Activated T-helper 1 cell treated with anti-CD3 and anti-CD28 coated beads, Interleukin-2, amount 50 U/mL, for 16 hours (primary cell): ENCODE data around the gene PTPRK.
"Not testable (repeated sequence)": the region's sequence is repeated elsewhere in the genome, so short reads cannot be mapped to it uniquely, and the experiment has no call there.

Experiments
- DNase-seq, 2 donors: peaks; one replicate each; pipeline ENCODE4 v3.0.0-alpha.2; 2020; ENCODE audit warnings: low read depth in 1 of 2, low spot score in 1 of 2

The PTPRK gene

DNA sequence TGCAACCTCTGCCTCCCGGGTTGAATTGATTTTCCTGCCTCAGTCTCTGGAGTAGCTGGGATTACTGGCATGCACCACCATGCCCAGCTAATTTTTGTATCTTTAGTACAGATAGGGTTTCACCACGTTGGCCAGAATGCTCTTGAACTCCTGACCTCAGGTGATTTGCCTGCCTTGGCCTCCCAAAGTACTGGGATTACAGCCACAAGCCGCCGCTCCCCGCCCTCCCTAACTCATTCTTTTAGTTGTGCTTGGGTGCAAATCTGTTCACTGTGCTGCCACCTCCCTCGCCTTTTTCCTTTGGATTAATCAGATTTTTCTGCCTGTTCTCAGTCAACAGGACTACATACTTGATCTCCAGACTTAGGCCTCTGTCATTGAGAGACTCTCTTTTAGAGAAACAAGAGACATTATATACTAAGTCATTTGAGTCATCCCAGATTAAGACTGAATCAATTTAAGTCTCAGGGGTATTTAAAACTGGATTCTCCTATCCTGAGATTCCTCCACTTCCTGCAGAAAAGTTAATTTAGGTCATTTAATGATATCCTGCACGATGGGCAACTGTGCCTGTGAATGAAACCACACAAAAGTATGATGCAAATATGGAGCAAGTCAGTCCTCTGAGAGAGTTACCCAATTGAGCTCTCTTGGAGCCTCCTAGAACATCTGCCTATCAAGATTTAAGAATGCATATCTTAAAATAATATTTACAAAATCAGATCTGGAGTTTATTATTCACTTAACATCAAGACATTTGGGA is 483.4 kb downstream of the PTPRK start:
- DNase-seq: no peak

DNA sequence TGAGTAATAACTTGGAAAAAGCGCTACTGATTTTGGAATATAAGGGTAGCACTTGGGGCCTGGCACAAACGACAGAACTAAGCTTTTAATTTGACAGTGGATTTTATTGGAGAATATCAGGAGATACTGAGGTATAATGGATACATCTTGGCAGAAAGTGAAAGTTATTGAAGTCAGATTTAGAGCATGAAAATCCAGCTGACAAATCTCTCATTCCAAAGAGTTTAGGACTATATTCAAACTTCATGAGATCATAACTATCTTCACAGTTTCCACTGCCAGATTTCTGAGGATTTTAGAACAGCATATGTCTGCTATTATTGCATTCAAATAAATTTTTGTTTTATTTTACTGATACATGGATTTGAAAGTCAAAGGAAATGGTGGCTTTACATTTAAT is 487.2 kb downstream of the PTPRK start:
- no peak for DNase-seq

DNA sequence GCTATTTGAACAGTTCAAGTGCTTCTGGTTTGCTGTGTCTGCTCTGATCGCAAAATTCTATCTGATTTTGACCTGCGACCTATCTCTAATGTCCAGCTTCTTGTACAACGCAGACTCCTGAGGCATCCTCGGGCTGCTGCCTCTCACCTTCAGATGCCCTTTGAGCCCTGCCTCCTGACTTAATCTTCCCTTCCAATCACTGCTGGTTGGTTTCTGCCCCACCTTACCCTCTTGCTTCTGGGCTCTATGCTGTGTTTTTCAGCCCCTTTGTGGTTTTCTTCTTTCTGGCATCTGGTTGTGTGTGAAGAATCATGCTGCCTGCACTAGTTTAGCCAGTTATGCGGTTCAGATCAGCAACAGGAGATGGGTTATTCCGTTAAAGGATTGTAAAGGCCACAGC is 488.4 kb downstream of the PTPRK start:
- DNase-seq: no peak

DNA sequence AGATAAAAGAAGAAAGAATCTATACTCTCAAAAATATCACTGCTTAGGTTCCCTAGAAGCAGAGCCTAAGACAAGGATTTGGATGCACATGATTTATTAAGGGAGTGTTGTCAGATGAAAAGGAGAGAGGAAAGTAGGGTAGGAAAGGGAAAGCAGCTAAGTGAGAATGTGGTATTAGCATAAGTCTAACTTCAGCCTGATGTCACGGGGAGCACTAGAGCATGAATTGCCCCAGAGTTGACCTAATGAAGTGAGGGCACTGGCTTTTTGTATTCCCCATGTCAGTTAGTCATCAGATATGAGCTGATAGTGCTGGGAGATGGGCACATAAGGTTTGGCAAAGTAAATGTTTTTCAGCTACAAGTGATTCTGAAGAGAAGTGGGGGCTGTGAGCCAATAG is 490.6 kb downstream of the PTPRK start:
- no peak for DNase-seq

DNA sequence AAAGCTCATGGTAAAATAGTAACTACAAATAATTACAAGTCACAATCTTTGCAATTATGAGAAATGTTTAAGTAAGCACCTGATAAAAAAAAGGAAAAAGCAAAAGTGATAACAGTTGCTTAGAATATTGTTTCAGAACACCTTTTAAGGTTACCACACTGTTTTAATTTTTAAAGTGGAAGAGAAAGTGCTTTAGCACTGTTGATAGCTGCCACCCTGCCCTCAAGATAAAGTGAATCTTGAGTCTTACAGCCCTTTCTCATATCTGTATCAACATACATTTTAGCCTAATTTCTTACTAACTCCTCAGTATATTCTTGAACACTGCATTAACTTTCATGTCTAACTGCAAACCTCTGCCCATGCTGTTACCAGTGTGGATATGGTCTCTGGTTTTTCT is 492.2 kb downstream of the PTPRK start:
- no peak for DNase-seq

DNA sequence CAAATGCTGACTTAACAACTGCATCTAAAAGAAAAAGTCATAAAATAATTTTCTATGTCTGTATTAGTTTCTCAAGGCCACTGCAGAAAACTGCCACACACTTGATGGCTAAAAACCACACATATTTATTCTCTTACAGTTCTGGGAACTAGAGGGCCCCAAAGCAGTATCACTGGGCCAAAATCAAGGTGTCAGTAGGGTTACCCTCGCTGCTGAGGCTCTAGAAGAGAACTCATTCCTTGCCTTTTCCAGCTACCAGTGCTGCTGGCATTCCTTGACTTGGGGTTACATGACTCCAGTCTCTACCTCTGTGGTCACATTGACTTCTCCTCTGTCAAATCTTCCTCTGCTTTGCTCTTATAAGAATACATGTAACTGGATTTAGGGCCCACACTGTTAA is 494.9 kb downstream of the PTPRK start:
- DNase-seq: no peak

DNA sequence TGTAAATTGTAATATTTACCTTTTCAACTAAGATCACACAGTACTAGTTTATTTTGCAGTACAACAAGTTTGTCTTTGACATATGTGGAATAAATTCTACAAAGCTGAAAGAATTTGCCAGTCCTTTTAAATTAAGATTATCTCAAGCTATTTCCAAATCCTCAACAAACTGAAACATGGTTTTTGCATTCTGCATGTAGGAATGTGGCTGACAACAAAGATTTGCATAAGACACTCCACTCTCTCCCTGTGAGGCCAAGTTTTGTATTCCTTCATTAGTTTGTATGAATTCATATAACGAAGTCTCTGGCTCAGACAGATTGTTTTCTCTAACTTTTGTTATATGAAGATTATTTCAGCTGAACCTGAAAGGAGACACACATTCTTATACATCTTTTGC is 495.4 kb downstream of the PTPRK start:
- no peak for DNase-seq

DNA sequence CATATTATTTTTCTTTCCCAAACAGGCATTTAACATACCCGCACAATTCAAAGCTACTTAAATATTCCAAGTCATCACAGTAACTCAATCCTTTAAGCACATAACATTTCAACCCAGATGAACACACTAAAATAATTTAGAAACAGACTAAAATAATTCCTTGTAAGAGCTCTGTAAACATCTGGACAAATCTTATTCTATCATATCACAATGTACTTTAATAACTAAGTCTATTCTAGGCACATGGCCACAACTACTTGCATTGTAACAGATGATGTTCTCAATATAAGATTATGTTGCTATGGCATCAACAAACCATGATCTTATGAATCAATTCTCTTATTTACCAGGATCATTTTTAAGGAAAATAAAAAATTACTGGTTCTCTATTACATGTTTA is 496.4 kb downstream of the PTPRK start:
- no peak for DNase-seq

DNA sequence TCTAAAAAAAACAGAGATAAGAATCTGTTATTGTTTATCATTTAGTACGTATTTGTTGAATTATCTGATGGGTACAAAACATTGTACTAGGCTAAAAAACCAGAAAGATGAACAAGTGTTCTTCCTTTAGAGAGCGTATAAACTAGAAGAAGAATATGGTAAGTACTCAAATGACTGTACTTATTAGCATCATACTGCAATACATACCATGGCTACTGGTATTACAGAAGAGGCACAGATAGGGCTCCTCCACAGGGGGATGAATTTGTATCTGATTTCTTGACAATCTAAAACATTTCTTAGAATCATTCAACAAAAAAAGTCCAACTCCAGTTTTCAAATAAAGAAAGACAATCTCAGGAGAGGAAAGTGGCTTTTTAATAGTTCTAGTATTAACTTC is 501.6 kb downstream of the PTPRK start:
- DNase-seq: no peak

DNA sequence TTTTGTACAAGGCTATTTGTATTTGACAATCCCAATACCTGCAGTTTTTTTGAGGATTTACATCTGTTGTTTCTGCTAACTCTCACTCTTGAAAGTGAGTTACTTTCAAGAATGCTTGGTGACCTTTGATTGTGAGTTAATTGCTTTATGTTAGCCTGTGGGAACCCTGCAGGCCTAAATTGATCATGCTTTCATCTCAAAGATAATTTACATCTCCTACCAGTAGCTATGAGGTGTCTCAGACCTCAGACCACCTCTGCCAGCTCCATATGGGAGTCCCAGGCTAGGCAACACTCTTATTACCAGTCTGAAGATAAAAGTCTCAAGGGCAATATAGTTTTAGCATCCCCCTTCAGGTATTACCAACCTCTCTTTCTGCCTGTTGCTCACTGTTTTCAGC is 503.1 kb downstream of the PTPRK start:
- DNase-seq: no peak

DNA sequence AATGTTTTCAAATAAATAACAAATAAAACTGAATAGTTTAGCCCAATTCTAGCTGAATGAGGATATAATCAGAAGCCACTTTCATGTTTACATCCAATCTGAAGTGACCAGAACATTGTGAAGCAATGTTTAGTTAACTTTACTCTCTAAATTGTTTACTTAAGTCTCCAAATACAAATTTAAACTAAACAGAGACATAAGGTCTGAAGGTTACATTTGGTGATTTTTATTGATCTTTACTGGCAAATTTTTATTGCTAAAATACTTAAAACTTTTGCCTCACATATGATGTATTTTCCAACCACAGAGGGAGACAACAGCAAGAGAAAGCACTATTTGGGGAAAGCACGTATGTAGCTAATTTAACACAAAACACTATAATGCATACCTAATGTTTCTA is 512.7 kb downstream of the PTPRK start:
- DNase-seq: no peak

DNA sequence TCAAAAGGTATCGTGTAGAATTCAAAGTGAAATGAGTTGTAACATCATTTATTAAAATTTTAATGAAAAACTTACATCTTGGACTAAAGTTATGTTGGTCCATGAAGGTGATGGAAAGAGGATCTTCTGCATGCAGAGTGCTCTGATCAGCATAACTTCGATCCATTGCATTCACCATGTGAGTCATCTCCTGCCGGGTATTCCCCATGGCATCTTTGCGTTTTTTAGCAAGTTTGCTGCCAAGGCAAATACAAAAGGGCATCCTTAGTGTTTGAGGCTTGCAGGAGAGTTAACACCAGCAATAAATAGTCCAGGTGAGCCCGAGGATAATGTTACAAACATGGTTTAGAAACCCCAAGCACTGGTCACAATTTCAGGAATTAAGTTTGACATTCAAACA is 515.4 kb downstream of the PTPRK start:
- DNase-seq: no peak

DNA sequence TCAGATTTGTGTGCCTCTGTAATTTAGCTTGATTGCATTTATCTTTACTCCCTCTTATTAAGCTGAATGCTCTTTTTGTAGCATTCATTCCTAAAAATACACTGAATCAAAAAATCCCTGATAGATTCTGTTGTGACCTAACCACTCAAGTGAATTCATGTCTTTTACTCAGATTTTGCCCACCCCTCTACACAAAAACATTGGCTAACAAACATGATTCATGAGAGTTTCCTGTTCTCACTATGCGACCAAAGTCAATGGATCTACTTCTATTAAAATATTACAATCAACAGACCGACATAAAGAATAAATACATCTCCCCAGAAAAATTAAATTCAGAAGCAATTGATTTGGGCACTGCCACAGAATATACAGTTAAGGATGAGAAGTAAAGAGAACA is 520.0 kb downstream of the PTPRK start:
- DNase-seq: no peak

DNA sequence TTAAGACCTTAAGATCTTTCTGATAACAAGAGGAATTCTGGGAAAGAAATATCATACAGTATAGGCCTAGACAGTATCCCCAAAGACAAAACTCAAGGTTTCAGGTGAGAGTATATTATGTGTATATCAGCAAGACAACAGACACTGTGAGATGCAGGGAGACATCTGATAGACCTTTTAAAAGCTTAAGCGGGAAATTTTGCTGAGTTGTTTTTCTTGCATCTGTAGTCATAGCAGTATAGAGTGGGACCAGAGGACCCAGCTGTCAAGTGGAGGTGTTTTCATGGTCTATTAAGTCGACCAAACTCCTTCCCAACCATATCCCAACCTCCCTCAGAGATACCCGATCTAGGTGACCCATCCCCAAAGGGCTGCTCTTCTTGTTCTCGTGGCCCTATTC is 521.4 kb downstream of the PTPRK start:
- no peak for DNase-seq

DNA sequence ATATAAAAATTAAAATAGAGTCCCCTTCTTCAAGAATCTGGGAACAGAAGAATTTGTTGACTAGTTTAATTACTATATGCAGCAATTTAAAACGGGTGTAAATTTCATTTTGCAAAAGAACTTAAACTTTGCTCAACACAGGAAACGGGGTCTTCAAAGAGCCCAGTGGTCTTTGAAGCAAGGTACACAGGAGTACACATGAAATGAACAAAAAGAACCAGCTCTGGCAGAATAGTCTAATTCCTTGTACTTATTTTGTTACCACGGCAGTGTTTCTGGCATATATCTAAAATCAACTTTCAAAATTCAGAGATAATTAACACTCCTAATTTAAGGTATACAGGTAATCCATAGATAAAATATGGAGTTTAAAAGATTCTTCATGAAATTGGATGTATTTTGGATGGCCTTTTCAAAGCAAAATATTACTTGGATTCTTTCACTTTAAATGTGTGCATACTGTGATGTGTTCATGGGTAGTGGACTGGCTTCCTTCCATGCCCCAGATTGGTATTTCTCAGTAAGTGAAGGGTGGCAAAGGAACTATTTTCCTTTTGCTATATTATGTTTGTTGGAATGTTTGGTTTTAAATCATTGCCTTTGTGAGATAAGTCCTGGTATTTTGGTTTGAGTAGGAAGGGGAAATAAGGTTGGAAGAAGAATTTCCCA is 522.8 kb downstream of the PTPRK start:
- DNase-seq: no peak

DNA sequence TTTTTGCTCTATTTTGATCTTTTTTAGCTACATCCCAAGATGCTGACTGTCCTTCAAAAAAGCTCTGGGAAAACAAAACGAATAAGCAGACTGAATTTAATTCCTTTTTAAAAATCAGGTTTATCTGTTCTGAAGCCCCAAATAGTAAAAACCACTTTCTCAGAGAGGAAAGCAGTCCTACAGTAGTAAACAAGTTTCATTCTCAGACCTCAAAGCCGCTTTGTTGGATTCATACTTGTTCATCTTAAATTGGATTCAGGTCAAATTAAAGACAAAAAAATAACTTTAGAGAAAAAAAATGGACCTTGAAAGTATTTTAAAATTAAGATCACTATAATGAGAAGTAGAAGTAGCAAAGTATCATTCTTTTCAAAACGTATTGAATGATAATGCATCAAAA is 523.5 kb downstream of the PTPRK start:
- DNase-seq: no peak

DNA sequence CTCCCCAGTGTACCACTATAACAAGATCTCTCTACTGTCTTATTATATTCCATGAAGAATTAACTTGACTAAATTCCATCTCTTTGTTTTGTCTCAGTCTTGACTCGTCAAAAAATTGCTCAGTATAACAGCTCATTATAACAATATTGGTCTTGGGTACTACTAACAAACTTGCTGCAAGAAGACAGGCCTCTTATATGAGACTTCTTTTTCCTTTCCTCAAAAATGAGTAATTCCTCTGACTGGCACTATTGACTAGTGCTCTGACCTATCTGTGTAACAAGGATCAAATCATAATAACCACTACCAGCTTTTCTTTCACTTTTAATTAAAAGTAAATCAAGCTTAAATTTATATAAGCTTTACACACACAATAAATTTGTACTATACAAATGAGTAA is 528.3 kb downstream of the PTPRK start:
- no peak for DNase-seq

DNA sequence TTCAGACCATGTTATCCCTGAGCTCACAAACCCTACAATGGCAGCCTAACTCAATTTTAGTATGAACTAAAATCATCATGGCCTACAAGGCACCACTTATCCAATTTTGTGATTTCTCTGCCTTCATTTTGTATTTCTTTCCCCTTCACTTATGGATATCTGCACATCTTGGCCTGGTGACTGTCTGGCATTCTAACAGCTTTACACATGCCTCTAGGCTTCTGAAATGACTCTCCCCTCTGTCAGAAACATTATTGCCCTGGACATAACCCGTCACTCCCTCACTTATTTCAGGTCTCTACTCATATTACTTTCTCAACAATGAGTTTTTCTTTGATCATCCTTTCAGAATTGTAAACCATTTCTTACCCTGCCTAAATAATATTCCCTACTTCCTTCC is 530.3 kb downstream of the PTPRK start:
- no peak for DNase-seq

DNA sequence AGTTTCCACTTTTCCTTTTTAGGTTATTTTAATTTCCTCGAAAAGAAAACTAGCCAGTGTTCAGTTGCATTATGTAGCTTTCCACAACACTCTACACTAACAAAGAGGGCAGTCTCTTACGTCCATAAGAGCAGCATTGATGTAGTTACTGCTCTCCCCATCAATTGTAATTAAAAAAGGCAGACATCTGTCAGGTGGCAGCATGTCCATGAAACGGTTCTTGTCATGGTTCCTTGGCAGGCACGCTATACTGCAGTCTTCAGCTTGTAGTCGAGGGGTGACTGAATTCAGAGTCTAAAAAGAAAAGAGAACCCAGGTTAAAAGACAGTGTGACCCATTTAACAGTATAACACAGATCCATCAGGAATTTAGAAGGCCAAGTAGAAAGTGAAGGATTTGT is 539.4 kb downstream of the PTPRK start:
- no peak for DNase-seq

DNA sequence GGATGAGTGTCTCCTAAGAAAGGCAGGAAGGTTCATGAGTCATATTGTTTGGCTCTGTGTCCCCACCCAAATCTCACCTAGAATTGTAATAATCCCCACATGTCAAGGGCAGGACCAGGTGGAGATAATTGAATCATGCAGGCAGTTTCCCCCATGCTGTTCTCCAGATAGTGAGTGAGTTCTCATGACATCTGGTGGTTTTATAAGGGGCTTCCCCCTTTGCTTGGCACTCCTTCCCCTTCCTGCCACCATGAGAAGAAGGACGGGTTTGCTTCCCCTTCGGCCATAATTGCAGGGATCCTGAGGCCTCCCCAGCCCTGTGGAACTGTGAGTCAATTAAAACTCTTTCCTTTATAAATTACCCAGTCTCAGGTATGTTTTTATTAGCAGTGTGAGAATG is 542.2 kb downstream of the PTPRK start:
- not testable (repeated sequence) for DNase-seq

DNA sequence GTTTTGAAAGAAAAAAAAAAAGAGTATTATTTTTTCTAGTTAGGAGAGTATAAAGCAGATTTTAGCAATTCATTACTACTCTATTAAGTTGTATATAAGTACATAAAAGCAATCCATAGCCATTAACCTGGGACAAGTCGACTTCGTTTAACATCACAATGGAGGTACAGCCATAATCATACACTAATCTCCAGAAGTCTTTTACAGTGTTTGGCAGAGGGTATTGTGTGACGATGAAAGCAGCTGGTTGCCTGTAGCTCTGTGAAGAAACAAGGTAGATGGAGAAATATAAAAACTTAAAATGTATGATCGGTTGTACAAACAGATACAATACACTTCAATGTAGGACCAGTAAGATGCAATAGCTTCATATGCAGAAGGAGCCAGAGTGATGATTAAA is 543.6 kb downstream of the PTPRK start:
- DNase-seq: no peak

DNA sequence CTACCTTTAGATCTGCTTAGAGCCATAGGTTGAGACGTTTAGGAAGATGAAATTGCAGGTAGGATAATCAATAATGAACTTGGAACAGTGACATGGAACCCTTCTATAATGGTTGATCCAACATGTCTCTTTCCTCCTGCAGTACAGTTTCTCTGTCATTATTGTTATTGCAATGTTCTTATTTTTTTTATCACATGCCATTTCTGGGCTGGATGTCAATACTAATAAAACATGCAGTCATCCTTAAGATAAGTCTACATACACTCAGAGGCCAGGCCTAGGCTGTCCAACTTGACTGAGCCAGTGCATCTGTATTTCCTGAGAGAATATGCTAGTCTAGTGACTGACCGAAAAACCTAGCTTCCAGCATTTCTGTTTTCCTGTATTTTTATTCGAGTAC is 544.3 kb downstream of the PTPRK start:
- no peak for DNase-seq

DNA sequence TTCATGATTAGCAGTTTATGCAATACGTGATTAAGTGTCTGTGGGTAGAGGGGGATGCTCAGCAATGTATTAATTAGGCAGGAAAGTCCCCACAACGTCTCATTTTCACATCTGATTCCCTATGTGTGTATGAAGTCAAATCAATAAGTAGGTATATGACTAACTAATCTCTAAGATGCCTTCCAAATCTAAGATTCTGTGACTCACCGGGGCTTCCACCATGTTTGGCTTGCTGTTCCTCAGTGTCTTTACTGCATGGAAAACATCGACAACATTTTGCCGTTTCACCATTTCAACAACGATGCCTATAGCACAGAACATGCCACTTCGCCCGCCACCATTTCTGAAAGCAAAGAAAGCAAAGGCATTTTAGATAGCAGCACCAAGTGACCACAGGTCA is 547.6 kb downstream of the PTPRK start:
- peak in 1 of 2 donors; percentile 17 for DNase-seq
